Measurements from ENCODE around the gene HCCS. TPM values are rescaled to one million over a fixed set of nuclear protein-coding genes. Genes with fewer than 3 reads are reported as not detected.
"Not testable (repeated sequence)": the region's sequence is repeated elsewhere in the genome, so short reads cannot be mapped to it uniquely, and the experiment has no call there.

HCCS gene
- total RNA-seq, 3 donors from 2014 or later: 7.9 to 9.4 (median 8.9) TPM

- Histone ChIP-seq H3K9me3 (no peaks in the 10 kb centered on the region), H3K4me3 (no peak overlapping the region), H3K4me1 (no peaks in the 10 kb centered on the region), H3K36me3 (no peaks in the 10 kb centered on the region), H3K27ac (no peak overlapping the region), H3K27me3 (peaks cover 0 to 11% of the 10 kb centered on the region in 2 donors)
- DNase-seq (ENCODE audit: low spot score in 2 of 2): no peak
- no peak for TF ChIP-seq CTCF (IDR thresholded peaks at IDR 0.05)
- TF ChIP-seq POLR2A (IDR thresholded peaks at IDR 0.05): no peak
- TF ChIP-seq POLR2AphosphoS5 (IDR thresholded peaks at IDR 0.05): no peak
- intact Hi-C loops (cut with DNase I; ENCODE audit: low total_unique reads): no loop called here
Measured at GRCh38 chrX:11119313-11119943, 8.3 kb downstream of the HCCS start.

GRCh38 chrX:11123087-11123486 lies 12.0 kb downstream of the HCCS start:
- H3K4me3 ChIP-seq; H3K9me3 ChIP-seq; H3K27ac ChIP-seq; DNase-seq (ENCODE audit: low spot score in 2 of 2); H3K36me3 ChIP-seq; intact Hi-C loops (cut with DNase I; ENCODE audit: low total_unique reads); H3K4me1 ChIP-seq: not testable (repeated sequence)
- H3K27me3 ChIP-seq: peaks cover 0 to 12% of the 10 kb centered on the region in 2 donors

- no peaks in the 10 kb centered on the region for H3K4me1 ChIP-seq
- TF ChIP-seq POLR2A (IDR thresholded peaks at IDR 0.05) (no peak), CTCF (IDR thresholded peaks at IDR 0.05) (no peak), POLR2AphosphoS5 (IDR thresholded peaks at IDR 0.05) (no peak)
- H3K27ac ChIP-seq: no peak overlapping the region
- intact Hi-C loops (cut with DNase I; ENCODE audit: low total_unique reads): no loop called here
- H3K4me3 ChIP-seq: no peak overlapping the region
- no peaks in the 10 kb centered on the region for H3K9me3 ChIP-seq
- DNase-seq (ENCODE audit: low spot score in 2 of 2): no peak
- peaks cover 0 to 12% of the 10 kb centered on the region in 2 donors for H3K27me3 ChIP-seq
- no peaks in the 10 kb centered on the region for H3K36me3 ChIP-seq
Measured at GRCh38 chrX:11124112-11124511, 13.0 kb downstream of the HCCS start.

GRCh38 chrX:11125060-11125459 lies 13.9 kb downstream of the HCCS start:
- Histone ChIP-seq H3K27ac (no peak overlapping the region), H3K4me3 (no peak overlapping the region), H3K4me1 (no peaks in the 10 kb centered on the region), H3K27me3 (peaks cover 0 to 12% of the 10 kb centered on the region in 2 donors), H3K36me3 (no peaks in the 10 kb centered on the region), H3K9me3 (no peaks in the 10 kb centered on the region)
- DNase-seq (ENCODE audit: low spot score in 2 of 2): no peak
- intact Hi-C loops (cut with DNase I; ENCODE audit: low total_unique reads): no loop called here
- TF ChIP-seq POLR2A (IDR thresholded peaks at IDR 0.05): no peak
- TF ChIP-seq CTCF (IDR thresholded peaks at IDR 0.05): no peak
- no peak for TF ChIP-seq POLR2AphosphoS5 (IDR thresholded peaks at IDR 0.05)

- intact Hi-C loops (cut with DNase I; ENCODE audit: low total_unique reads): no loop called here
- Histone ChIP-seq H3K27ac (no peak overlapping the region), H3K9me3 (no peaks in the 10 kb centered on the region), H3K27me3 (peaks cover 0 to 22% of the 10 kb centered on the region in 2 donors), H3K4me1 (no peaks in the 10 kb centered on the region), H3K4me3 (no peak overlapping the region), H3K36me3 (no peaks in the 10 kb centered on the region)
- DNase-seq (ENCODE audit: low spot score in 2 of 2): no peak
- no peak for TF ChIP-seq POLR2A (IDR thresholded peaks at IDR 0.05)
- no peak for TF ChIP-seq CTCF (IDR thresholded peaks at IDR 0.05)
- no peak for TF ChIP-seq POLR2AphosphoS5 (IDR thresholded peaks at IDR 0.05)
Measured at GRCh38 chrX:11129534-11130105, 18.5 kb downstream of the HCCS start.

Data from breast epithelium (tissue), 4 donors.